GM19043 (cell line): ENCODE results near the gene ADH7.
"Not testable (repeated sequence)": the region's sequence is repeated elsewhere in the genome, so short reads cannot be mapped to it uniquely, and the experiment has no call there.

Experiments used
- ATAC-seq: cut with Tn5 transposase; IDR thresholded peaks from one replicate; pipeline ENCODE4 v1.9.1; 2021; ENCODE audit warnings: low read depth; ENCODE audit not compliant: unreplicated experiment

Gene ADH7

GRCh38 chr4:99417125-99417524, 18.0 kb downstream of the ADH7 start:
- no peak for ATAC-seq

DNA sequence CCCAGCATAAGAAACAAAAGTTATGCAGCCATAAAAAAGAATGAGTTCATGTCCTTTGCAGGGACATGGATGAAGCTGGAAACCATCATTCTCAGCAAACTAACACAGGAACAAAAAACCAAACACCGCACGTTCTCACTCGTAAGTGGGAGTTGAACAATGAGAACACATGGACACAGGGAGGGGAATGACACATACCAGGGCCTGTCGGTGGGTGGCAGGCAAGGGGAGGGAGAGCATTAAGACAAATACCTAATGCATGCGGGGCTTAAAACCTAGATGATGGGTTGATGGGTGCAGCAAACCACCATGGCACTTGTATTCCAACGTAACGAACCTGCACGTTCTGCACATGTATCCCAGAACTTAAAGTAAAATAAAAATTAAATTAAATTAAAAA, 19.4 kb downstream of the ADH7 start:
- not testable (repeated sequence) for ATAC-seq

DNA sequence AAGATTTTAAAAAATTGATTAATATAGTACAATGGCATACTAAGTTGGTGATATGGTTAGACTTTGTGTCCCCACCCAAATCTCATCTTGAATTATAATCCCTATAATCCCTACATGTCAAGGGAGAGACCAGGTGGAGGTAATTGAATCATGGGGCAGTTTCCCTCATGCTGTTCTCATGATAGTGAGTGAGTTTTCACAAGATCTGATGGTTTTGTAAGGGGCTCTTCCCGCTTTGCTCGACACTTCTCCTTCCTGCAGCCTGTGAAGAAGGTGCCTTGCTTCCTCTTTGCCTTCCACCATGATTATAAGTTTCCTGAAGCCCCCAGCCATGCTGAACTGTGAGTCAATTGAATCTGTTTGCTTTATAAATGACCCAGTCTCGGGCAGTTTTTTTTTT, 20.2 kb downstream of the ADH7 start:
- not testable (repeated sequence) for ATAC-seq

DNA sequence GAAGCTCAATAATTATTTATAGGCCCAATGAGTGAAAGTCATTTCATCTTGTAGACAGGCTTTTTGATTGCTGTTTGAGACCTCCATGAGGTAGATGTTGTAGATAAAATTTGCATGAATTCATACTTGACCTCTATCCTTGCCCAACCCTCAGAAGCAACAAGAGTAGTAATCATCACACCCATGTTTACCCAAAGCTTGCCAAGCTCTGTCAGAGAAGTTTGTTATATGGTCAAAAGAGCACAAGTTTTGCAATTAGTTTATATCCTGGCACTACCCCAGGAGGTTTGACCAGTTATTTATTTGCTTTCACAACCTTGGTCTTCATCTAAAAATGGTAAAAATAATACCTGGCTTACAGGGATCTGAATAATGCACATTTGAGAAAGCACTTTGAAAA, 20.7 kb downstream of the ADH7 start:
- no peak for ATAC-seq

GRCh38 chr4:99413140-99413539, 22.0 kb downstream of the ADH7 start:
- no peak for ATAC-seq

GRCh38 chr4:99411041-99411440, 24.1 kb downstream of the ADH7 start:
- ATAC-seq: no peak

DNA sequence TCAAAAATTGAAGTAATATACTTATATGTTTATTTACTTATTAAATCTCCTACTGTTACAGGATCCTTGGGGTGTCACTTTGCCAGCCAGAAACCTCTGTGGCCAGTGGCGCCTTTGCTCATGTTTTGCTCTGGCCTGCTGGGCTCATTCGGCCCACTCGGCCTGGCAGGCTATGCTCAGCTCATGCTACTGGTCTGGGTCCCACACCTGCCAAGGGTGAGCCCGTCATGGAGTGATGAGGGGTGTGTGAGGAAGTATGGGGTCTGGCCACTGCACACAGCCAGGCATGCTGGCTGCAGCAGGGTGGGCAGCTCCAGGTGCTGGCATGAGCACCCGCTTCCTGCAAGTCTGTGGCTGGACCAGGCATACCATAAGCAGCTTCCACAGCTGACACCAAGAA, 25.1 kb downstream of the ADH7 start:
- no peak for ATAC-seq

DNA sequence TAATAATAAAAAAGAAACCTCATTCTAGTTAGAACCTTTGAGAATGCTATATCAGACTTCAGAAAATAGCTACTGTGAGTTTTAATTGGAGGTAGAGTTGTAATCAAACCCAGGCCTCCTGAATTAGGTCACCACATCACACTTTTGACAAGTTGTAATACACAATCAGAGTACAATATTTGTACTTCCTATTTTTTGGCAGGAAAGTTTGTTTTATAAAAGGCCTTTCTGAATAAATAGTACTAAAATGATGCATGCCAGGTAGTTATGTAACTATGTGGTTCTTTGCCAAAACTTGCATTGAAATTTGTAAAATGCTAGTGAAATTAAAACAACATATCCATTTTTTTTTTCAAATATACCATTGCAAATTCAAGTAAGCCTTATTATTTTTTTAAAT, 26.8 kb downstream of the ADH7 start:
- no peak for ATAC-seq

DNA sequence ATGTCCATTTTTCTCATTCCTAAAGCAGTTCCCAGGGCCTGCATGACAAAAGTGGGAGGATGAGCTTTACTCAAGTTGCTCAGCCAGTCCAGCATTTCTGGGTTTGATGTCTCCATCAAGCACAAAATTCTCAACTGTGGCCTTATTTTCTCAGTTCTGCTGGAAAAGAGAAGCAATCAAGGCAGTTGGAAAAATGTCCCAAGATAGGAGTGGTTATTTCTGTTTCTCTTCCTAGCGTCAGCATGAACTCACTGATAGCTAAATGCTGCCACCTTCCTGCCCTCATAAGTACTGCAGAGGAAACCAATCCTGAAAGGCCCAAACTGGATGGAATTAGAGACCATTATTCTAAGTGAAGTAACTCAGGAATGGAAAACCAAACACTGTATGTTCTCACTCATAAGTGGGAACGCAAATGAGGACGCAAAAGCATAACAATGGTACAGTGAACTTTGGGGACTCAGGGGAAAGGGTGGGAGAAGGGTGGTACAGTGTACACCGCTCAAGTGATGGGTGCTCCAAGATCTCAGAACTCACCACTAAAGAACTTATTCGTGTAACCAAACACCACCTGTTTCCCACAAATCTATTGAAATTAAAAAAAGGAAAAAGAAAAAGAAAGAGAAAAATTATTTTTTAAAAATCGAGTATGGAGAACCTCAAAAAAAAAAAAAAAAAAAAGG, 29.6 kb downstream of the ADH7 start:
- no peak for ATAC-seq

- ATAC-seq: peak; percentile 76
Observed at GRCh38 chr4:99404595-99405287, 30.4 kb downstream of the ADH7 start.

DNA sequence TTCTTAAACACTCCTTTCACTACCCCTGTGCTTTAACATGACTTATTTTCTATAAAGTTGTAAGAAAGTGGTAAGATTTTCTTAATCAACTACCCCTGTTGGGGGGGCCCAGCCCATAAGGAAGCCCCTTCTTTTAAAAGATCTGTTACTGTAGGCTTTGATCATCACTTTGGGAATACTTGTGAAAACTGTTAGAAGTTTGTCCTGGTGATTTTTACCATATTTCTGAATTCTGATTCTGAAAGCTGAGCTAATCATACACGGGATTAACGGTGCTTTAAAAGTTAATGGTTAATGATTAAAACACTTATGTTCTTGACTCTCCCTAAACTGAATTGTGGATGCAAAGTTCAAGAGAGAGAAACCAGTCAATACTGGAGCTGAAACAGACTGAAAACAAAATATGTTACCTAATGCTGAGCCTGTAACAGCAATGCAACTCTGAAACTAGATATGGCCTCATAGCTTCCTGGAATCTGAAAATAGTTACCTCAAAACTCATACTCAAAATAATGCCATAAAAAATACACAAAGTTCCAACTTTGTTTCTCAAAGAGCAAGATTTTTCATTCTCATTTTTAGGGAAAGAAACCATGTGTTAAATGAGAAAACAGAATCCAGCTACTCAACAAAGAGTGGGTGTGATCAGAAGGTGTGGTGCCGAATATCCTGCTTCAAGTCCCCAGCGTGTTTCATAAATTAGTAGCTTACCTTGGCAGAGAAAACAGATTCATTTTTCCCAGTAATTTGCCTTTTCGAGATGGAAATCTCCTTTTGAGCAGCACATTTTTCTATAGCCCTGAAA, 31.6 kb downstream of the ADH7 start:
- ATAC-seq: peak; percentile 64

DNA sequence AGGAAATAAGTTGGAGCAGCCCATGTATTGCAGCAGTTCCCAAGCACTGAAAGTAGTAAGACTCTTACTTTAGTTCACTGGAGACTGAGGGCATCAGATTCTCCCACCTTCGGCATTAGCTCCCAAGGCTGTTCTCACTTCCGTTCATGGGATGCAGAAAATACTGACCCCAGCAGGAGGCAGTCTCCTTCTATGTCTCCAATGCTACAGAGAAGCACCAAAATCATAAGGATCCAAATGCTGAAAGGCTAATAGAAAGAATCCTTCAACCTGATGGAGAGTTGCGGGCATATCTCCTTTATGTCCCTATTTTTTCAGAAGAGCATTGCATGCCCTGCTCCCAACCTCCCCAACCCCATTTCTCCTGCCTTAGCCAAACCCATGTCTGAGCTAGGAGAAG, 32.4 kb downstream of the ADH7 start:
- ATAC-seq: no peak

DNA sequence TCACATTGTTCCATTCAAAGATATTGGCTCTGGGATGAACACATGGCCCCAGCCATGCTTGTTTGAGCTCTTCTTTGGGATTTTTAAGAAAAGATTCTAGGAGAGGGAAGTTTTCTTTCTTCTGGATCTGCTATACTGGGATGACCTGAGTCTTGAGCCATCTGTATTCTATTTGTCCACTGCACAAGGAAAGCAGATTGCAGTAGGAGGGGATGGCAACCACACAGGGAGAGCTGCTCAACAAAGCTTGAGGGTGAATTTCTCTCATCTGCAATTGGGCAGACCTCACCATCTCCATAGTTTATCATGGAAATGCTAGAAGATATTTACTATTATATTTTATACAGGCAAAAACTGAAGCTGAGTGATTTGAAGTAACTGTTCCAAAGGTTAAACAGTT, 34.3 kb downstream of the ADH7 start:
- ATAC-seq: no peak

DNA sequence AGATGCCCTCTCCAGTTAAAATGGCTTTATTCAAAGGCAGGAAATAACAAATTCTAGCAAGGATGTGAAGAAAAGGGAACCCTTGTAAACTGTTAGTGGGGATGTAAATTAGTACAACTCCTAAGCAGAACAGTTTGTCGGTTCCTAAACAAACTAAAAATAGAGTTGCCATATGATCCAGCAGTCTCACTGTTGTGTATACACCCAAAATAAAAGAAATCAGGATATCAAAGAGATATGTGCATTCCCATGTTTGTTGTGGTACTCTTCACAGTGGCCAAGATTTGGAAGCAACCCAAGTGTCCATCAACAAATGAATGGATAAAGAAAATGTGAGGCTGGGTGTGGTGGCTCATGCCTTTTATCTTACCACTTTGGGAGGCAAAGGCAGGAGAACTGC, 36.1 kb downstream of the ADH7 start:
- ATAC-seq: no peak

GRCh38 chr4:99395595-99396364, 39.4 kb downstream of the ADH7 start:
- ATAC-seq: no peak

GRCh38 chr4:99394896-99395295, 40.2 kb downstream of the ADH7 start:
- ATAC-seq: no peak

GRCh38 chr4:99390055-99390454, 45.1 kb downstream of the ADH7 start:
- ATAC-seq: no peak

GRCh38 chr4:99389606-99390005, 45.5 kb downstream of the ADH7 start:
- no peak for ATAC-seq

DNA sequence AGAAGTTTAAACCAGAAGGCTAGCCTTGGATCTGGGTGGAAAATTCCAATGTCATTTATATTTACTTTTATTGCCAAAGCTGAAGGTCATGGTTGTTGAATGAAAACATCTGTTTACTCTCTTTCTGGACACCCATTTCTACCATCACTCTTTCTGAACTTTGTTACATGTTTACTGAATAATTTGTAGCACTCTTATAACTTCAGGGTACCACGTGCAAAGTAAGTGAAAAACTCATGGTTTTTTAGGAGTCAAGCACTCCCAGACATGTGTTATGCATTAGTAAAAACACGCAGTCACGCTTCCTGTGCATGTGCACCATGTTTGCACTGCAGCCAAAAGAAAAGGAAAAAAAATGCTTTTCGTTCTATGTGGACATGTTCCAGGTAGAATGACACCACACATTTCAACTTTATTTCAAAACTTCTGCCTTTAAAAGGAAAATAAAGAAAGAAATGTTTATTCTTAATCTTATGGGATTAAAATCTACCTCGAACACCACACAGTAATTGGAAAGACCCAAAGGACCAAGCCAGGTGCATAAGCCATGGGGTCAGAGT, 51.2 kb downstream of the ADH7 start:
- no peak for ATAC-seq

DNA sequence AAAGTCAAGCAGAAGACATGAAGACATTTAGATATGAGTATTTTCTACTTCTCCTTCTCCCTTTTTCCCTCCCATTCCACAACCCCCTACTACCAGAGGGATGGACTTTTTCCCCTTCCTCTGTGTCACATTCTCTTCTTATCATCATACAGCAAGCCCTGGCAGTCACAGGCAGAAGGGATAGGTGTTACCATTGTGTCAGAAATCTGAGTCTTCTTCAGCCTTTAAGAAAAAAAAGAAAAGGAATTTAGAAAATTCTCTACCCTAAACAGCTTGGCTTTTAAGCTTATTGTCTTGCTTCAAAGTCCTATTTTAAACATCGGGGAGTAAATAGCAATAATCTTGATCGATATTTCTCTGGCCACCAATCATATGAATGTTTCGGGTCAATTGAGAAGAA, 51.7 kb downstream of the ADH7 start:
- no peak for ATAC-seq
